IMR-90 (cell line): ENCODE data around the gene TTF1. TPM values are rescaled to one million over a fixed set of nuclear protein-coding genes. Genes with fewer than 3 reads are reported as not detected.

Experiments used
- ATAC-seq: fragments of 200-7000 bp; cut with Tn5 transposase; 2 replicates; pipeline ENCODE4 v1.9.1; 2020; ENCODE audit warnings: low read depth, mild to moderate bottlenecking, moderate library complexity
- BruUV-seq: library from RNA; stranded (reverse); fragments of 400-500 nt; replicated peaks from 2 replicates; lab custom pipeline; 2021; lab: Mats Ljungman, UMichigan
- CTCF ChIA-PET: fragments of 300-600 bp; formaldehyde crosslinking; extraction: SDS; loops from one replicate; lab custom pipeline; 2021; ENCODE audit warnings: antibody characterized with exemption; lab: Yijun Ruan, JAX
- POLR2A ChIA-PET: fragments of 300-600 bp; sonication (Branson Sonifier 250); formaldehyde crosslinking; loops from one replicate; lab custom pipeline; 2022; ENCODE audit warnings: antibody characterized with exemption; ENCODE audit not compliant: unreplicated experiment; lab: Charles Lee
- DNase-seq: peaks from one replicate; pipeline ENCODE4 v3.0.0; 2013
- H2AFZ ChIP-seq: replicated peaks from 2 replicates; pipeline ENCODE3; 2013; ENCODE audit warnings: low read length, mild to moderate bottlenecking; ENCODE audit not compliant: poor library complexity
- H2AK5ac ChIP-seq: 2 replicates; pipeline ENCODE4 v1.6.1; 2013; ENCODE audit warnings: low read depth, low read length, inconsistent platforms
- H2AK9ac ChIP-seq: replicated peaks from 2 replicates; pipeline ENCODE3; 2013; ENCODE audit warnings: mild to moderate bottlenecking, low read depth, low read length, moderate library complexity; ENCODE audit not compliant: poor library complexity
- H2BK120ac ChIP-seq: 2 replicates; pipeline ENCODE4 v1.6.1; 2013; ENCODE audit warnings: low read depth, low read length, inconsistent platforms
- H2BK15ac ChIP-seq: 3 replicates; pipeline ENCODE4 v1.6.1; 2013; ENCODE audit warnings: low read depth, low read length, inconsistent platforms
- H2BK20ac ChIP-seq: 2 replicates; pipeline ENCODE4 v1.6.1; 2013; ENCODE audit warnings: low read depth, mild to moderate bottlenecking, inconsistent platforms, low read length, moderate library complexity
- H2BK5ac ChIP-seq: 2 replicates; pipeline ENCODE4 v1.6.1; 2013; ENCODE audit warnings: mild to moderate bottlenecking, low read depth, low read length, inconsistent platforms; ENCODE audit not compliant: poor library complexity, severe bottlenecking
- H3K14ac ChIP-seq: replicated peaks from 2 replicates; pipeline ENCODE4 v1.6.1; 2013; ENCODE audit warnings: low read depth, low read length, inconsistent platforms
- H3K18ac ChIP-seq: 2 replicates; pipeline ENCODE4 v1.6.1; 2013; ENCODE audit warnings: low read depth, low read length, control low read depth
- H3K23ac ChIP-seq: 2 replicates; pipeline ENCODE4 v1.6.1; 2013; ENCODE audit warnings: low read depth, low read length, inconsistent platforms
- H3K27ac ChIP-seq: 2 replicates; pipeline ENCODE4 v1.5.1; 2013; ENCODE audit warnings: mild to moderate bottlenecking, control low read depth, low read length; ENCODE audit not compliant: insufficient read depth
- H3K27me3 ChIP-seq: 2 replicates; pipeline ENCODE4 v1.6.1; 2013; ENCODE audit warnings: low read length; ENCODE audit not compliant: control insufficient read depth, insufficient read depth
- H3K36me3 ChIP-seq: 2 replicates; pipeline ENCODE4 v1.6.1; 2013; ENCODE audit warnings: low read length, mixed read lengths; ENCODE audit not compliant: control insufficient read depth, insufficient read depth
- H3K4ac ChIP-seq: 2 replicates; pipeline ENCODE4 v1.6.1; 2013; ENCODE audit warnings: low read depth, low read length, inconsistent platforms
- H3K4me1 ChIP-seq: 2 replicates; pipeline ENCODE4 v1.6.1; 2013; ENCODE audit warnings: low read length, mixed read lengths; ENCODE audit not compliant: control insufficient read depth, insufficient read depth
- H3K4me2 ChIP-seq: 2 replicates; pipeline ENCODE4 v1.6.1; 2013; ENCODE audit warnings: low read depth, mild to moderate bottlenecking, control low read depth, low read length, moderate library complexity
- H3K4me3 ChIP-seq: 2 replicates; pipeline ENCODE4 v1.5.1; 2013; ENCODE audit warnings: low read depth, mild to moderate bottlenecking, control low read depth, low read length, moderate library complexity; ENCODE audit not compliant: insufficient read depth
- H3K56ac ChIP-seq: 2 replicates; pipeline ENCODE4 v1.6.1; 2013; ENCODE audit warnings: low read length, inconsistent platforms; ENCODE audit not compliant: insufficient read depth; ENCODE audit errors: extremely low read depth
- H3K79me1 ChIP-seq, 2 experiments: 2 replicates each; pipeline ENCODE4 v1.6.1; 2013; ENCODE audit warnings: low read length in 2 of 2, inconsistent platforms in 1 of 2, low read depth in 1 of 2
- H3K9ac ChIP-seq: 2 replicates; pipeline ENCODE4 v1.6.1; 2013; ENCODE audit warnings: low read depth, low read length, control low read depth
- H3K9me1 ChIP-seq: 2 replicates; pipeline ENCODE4 v1.6.1; 2013; ENCODE audit warnings: low read length, inconsistent platforms; ENCODE audit not compliant: insufficient read depth
- H3K9me3 ChIP-seq: 2 replicates; pipeline ENCODE4 v1.6.1; 2013; ENCODE audit warnings: low read length; ENCODE audit not compliant: control insufficient read depth, insufficient read depth
- H4K20me1 ChIP-seq: 2 replicates; pipeline ENCODE4 v1.6.1; 2013; ENCODE audit warnings: low read length, inconsistent platforms; ENCODE audit not compliant: insufficient read depth
- H4K5ac ChIP-seq: 2 replicates; pipeline ENCODE4 v1.6.1; 2013; ENCODE audit warnings: mild to moderate bottlenecking, low read depth, low read length, control low read depth
- H4K8ac ChIP-seq, 2 experiments: 2 replicates each; pipeline ENCODE4 v1.6.1; 2013; ENCODE audit warnings: low read depth in 2 of 2, low read length in 2 of 2, control low read depth in 1 of 2, inconsistent platforms in 1 of 2
- H4K91ac ChIP-seq: 2 replicates; pipeline ENCODE4 v1.6.1; 2013; ENCODE audit warnings: low read depth, low read length, inconsistent platforms; ENCODE audit not compliant: insufficient read depth
- CEBPB ChIP-seq: IDR thresholded peaks from 2 replicates; pipeline ENCODE4 v1.6.1; 2012; ENCODE audit warnings: low read depth, low read length, improper control_type of control experiment
- CHD1 ChIP-seq: IDR thresholded peaks from 2 replicates; pipeline ENCODE4 v1.6.1; 2012; ENCODE audit warnings: low read depth, low read length, improper control_type of control experiment
- FOS ChIP-seq: fragments of 150-350 bp; IDR thresholded peaks from 2 replicates; pipeline ENCODE4 v1.6.1; 2016; ENCODE audit warnings: low read depth, low read length
- MAFK ChIP-seq: IDR thresholded peaks from 2 replicates; pipeline ENCODE4 v1.6.1; 2012; ENCODE audit warnings: low read depth, low read length, improper control_type of control experiment
- MAZ ChIP-seq: IDR thresholded peaks from 2 replicates; pipeline ENCODE4 v1.6.1; 2012; ENCODE audit warnings: low read depth, mild to moderate bottlenecking, low read length, improper control_type of control experiment, moderate library complexity, borderline replicate concordance
- MXI1 ChIP-seq: IDR thresholded peaks from 2 replicates; pipeline ENCODE4 v1.6.1; 2012; ENCODE audit warnings: low read depth, mild to moderate bottlenecking, low read length, moderate library complexity, borderline replicate concordance
- NFE2L2 ChIP-seq: fragments of 150-350 bp; IDR thresholded peaks from 2 replicates; pipeline ENCODE4 v1.6.1; 2016; ENCODE audit warnings: low read depth, mild to moderate bottlenecking, low read length
- POLR2A ChIP-seq: IDR thresholded peaks from 2 replicates; pipeline ENCODE4 v1.6.1; 2012; ENCODE audit warnings: mild to moderate bottlenecking, low read depth, low read length
- RCOR1 ChIP-seq: IDR thresholded peaks from 2 replicates; pipeline ENCODE4 v1.6.1; 2012; ENCODE audit warnings: mild to moderate bottlenecking, low read length, improper control_type of control experiment; ENCODE audit not compliant: insufficient replicate concordance
- RFX5 ChIP-seq: IDR thresholded peaks from 2 replicates; pipeline ENCODE4 v1.8.0; 2012; ENCODE audit warnings: low read depth, mild to moderate bottlenecking, low read length, moderate library complexity
- SMC3 ChIP-seq: fragments of 150-350 bp; IDR thresholded peaks from 2 replicates; pipeline ENCODE4 v1.6.1; 2016; ENCODE audit warnings: low read depth, mild to moderate bottlenecking, antibody characterized with exemption, low read length, moderate library complexity
- WGBS, 2 experiments: methylation state at CpG; one replicate each; pipeline versions ENCODE4 v1.1.5 to v1.1.7; 2013; ENCODE audit warnings: missing lambda C conversion rate in 2 of 2; ENCODE audit not compliant: insufficient read length in 1 of 2; ENCODE audit errors: extremely low coverage in 2 of 2; 5-methylcytosine and 5-hydroxymethylcytosine counted together
- dilution Hi-C: fragments of 300-500 bp; cut with HindIII; formaldehyde crosslinking; loops from one replicate; pipeline ENCODE4 v1.14.3; 2018; ENCODE audit warnings: low sequenced_read_pairs; ENCODE audit not compliant: unreplicated experiment
- in situ Hi-C: fragments of 300-500 bp; cut with MboI; formaldehyde crosslinking; loops from 3 replicates; pipeline ENCODE4 v1.14.3; 2019; ENCODE audit warnings: low sequenced_read_pairs, inconsistent platforms, mixed read lengths
- intact Hi-C: fragments of 100-400 bp; cut with micrococcal nuclease; formaldehyde crosslinking; loops from 2 replicates; pipeline ENCODE4 v1.10.0; 2022
- polyA plus RNA-seq, 3 experiments: library from polyadenylated mRNA; depleted of rRNA; stranded (reverse); fragments of >200 nt; gene quantifications; 2 replicates each; pipeline ENCODE4 v1.2.3, GENCODE V29; 2012; ENCODE audit warnings: low replicate concordance in 1 of 3
- total RNA-seq: library from RNA; depleted of rRNA; stranded (reverse); fragments of >200 nt; gene quantifications from 2 replicates; pipeline ENCODE4 v1.2.3, GENCODE V29; 2012
- TF ChIP-seq, protein P1 (sequence below): fragments of 150-350 bp; IDR thresholded peaks from 2 replicates; pipeline ENCODE4 v1.6.1; 2017; ENCODE audit warnings: mild to moderate bottlenecking, antibody characterized with exemption, low read length, low read depth
- TF ChIP-seq, protein P2 (sequence below): fragments of 150-350 bp; IDR thresholded peaks from 2 replicates; pipeline ENCODE4 v1.6.1; 2016; ENCODE audit warnings: low read depth, mild to moderate bottlenecking, low read length, moderate library complexity, borderline replicate concordance
- TF ChIP-seq, protein P3 (sequence below): conservative IDR thresholded peaks from 2 replicates; pipeline ENCODE4 v1.5.1; 2012; ENCODE audit warnings: mild to moderate bottlenecking, low read depth, low read length, improper control_type of control experiment

Gene TTF1
- total and polyA plus RNA-seq, 2 of the 4 experiments (the other 2 are of a cell fraction), result 6.5 to 12.0 TPM

- Histone ChIP-seq H3K27ac (no peak overlapping the region), H2AK5ac (no peak overlapping the region), H2BK15ac (no peak overlapping the region), H3K23ac (no peak overlapping the region), H2AK9ac (no peak overlapping the region), H3K56ac (no peak overlapping the region), H3K4me1 (no peaks in the 10 kb centered on the region), H3K18ac (no peak overlapping the region), H3K27me3 (no peaks in the 10 kb centered on the region), H2AFZ (no peak overlapping the region), H4K8ac (no peak overlapping the region), H3K4me2 (no peak overlapping the region), H4K20me1 (peaks cover 3% of the 10 kb centered on the region), H3K4me3 (no peak overlapping the region), H3K79me1 (peaks cover 15 to 33% of the 10 kb centered on the region in 2 experiments), H2BK20ac (no peak overlapping the region), H3K9ac (no peak overlapping the region), H3K36me3 (peaks cover 58% of the 10 kb centered on the region), H3K4ac (no peak overlapping the region), H2BK120ac (no peak overlapping the region), H4K91ac (no peak overlapping the region), H3K9me3 (no peaks in the 10 kb centered on the region), H3K14ac (no peak overlapping the region), H4K5ac (no peak overlapping the region), H2BK5ac (no peak overlapping the region), H3K9me1 (no peaks in the 10 kb centered on the region; the same call in 1 of the 2 replicates)
- intact Hi-C loops, result loop anchor here (5.0 kb wide), 1 partner anchor 44 kb away; no protein-coding TSS in a partner anchor
- ChIA-PET CTCF (no interaction called here), POLR2A (no interaction called here)
- in situ Hi-C loops, result loop anchor here (25.0 kb wide), 1 partner anchor 1204 kb away; the partner anchor contains the start of gene NUP214
- no CpG with 5 or more reads among the region's 9 CpGs for WGBS, 2 experiments
- BruUV-seq, result no TSS peak
- dilution Hi-C loops, result no loop called here
- DNase-seq (no peak), ATAC-seq (no peak)
- TF ChIP-seq, protein P1, sequence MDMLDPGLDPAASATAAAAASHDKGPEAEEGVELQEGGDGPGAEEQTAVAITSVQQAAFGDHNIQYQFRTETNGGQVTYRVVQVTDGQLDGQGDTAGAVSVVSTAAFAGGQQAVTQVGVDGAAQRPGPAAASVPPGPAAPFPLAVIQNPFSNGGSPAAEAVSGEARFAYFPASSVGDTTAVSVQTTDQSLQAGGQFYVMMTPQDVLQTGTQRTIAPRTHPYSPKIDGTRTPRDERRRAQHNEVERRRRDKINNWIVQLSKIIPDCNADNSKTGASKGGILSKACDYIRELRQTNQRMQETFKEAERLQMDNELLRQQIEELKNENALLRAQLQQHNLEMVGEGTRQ, result no peak
- TF ChIP-seq POLR2A, result no peak
- TF ChIP-seq FOS, result no peak
- TF ChIP-seq NFE2L2, result no peak
- TF ChIP-seq MAZ, result no peak
- no peak for TF ChIP-seq MAFK
- TF ChIP-seq CHD1, result no peak
- TF ChIP-seq RCOR1, result no peak
- TF ChIP-seq, protein P2, sequence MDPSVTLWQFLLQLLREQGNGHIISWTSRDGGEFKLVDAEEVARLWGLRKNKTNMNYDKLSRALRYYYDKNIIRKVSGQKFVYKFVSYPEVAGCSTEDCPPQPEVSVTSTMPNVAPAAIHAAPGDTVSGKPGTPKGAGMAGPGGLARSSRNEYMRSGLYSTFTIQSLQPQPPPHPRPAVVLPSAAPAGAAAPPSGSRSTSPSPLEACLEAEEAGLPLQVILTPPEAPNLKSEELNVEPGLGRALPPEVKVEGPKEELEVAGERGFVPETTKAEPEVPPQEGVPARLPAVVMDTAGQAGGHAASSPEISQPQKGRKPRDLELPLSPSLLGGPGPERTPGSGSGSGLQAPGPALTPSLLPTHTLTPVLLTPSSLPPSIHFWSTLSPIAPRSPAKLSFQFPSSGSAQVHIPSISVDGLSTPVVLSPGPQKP, result no peak
- TF ChIP-seq, protein P3, sequence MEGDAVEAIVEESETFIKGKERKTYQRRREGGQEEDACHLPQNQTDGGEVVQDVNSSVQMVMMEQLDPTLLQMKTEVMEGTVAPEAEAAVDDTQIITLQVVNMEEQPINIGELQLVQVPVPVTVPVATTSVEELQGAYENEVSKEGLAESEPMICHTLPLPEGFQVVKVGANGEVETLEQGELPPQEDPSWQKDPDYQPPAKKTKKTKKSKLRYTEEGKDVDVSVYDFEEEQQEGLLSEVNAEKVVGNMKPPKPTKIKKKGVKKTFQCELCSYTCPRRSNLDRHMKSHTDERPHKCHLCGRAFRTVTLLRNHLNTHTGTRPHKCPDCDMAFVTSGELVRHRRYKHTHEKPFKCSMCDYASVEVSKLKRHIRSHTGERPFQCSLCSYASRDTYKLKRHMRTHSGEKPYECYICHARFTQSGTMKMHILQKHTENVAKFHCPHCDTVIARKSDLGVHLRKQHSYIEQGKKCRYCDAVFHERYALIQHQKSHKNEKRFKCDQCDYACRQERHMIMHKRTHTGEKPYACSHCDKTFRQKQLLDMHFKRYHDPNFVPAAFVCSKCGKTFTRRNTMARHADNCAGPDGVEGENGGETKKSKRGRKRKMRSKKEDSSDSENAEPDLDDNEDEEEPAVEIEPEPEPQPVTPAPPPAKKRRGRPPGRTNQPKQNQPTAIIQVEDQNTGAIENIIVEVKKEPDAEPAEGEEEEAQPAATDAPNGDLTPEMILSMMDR, result no peak
- no peak for TF ChIP-seq MXI1
- no peak for TF ChIP-seq RFX5
- no peak for TF ChIP-seq SMC3
- TF ChIP-seq CEBPB, result no peak
Measured at GRCh38 chr9:132341177-132341840, 65.3 kb downstream of the TTF1 start.
